HepG2 (cell line): Measurements from ENCODE around the gene CLIC4. TPM values are rescaled to one million over a fixed set of nuclear protein-coding genes. Genes with fewer than 3 reads are reported as not detected.

Experiments used
- RBM39 ChIP-seq: fragments of 200-400 bp; formaldehyde crosslinking; IDR thresholded peaks from one replicate; pipeline ENCODE4 v1.6.1; 2018; ENCODE audit warnings: antibody characterized with exemption, mild to moderate bottlenecking, low read depth, low read length; ENCODE audit not compliant: poor library complexity, severe bottlenecking
- ZFP62 ChIP-seq: sonication (generic); formaldehyde crosslinking; IDR thresholded peaks from 2 replicates; pipeline ENCODE4 v1.4.0; 2020; ENCODE audit warnings: missing genetic modification reagents
- ZNF451 ChIP-seq: sonication (generic); formaldehyde crosslinking; IDR thresholded peaks from 2 replicates; pipeline ENCODE4 v1.5.0; 2020; ENCODE audit warnings: mild to moderate bottlenecking, missing genetic modification reagents
- ZNF569 ChIP-seq: sonication (generic); formaldehyde crosslinking; IDR thresholded peaks from 2 replicates; pipeline ENCODE4 v1.5.0; 2020; ENCODE audit warnings: mild to moderate bottlenecking, missing genetic modification reagents, moderate library complexity, borderline replicate concordance
- ZNF691 ChIP-seq: sonication (generic); formaldehyde crosslinking; IDR thresholded peaks from 2 replicates; pipeline ENCODE4 v1.4.0; 2020; ENCODE audit warnings: missing genetic modification reagents, low read depth, mild to moderate bottlenecking, borderline replicate concordance
- ZNF704 ChIP-seq: sonication (generic); formaldehyde crosslinking; IDR thresholded peaks from 2 replicates; pipeline ENCODE4 v1.8.1; 2023; ENCODE audit warnings: mild to moderate bottlenecking, inconsistent platforms, moderate library complexity, missing genetic modification reagents, borderline replicate concordance
- ZSCAN30 ChIP-seq: sonication (generic); formaldehyde crosslinking; IDR thresholded peaks from 2 replicates; pipeline ENCODE4 v1.5.0; 2020; ENCODE audit warnings: mild to moderate bottlenecking, missing genetic modification reagents
- polyA plus RNA-seq, 8 experiments: library from polyadenylated mRNA; depleted of rRNA in 3 of 8; stranded (reverse) in 7 of 8; unstranded in 1 of 8; fragments of >200 nt; fragmentation: Illumina TruSeq in 4 of 8; extraction: Trizol in 4 of 8; gene quantifications; 2 replicates each; pipeline versions ENCODE4 v1.2.1 to v1.2.3, GENCODE V29; 2011 to 2016; ENCODE audit warnings: low read depth in 4 of 8, missing spikeins in 1 of 8, mixed read lengths in 1 of 8; ENCODE audit not compliant: insufficient read depth in 1 of 8
- total RNA-seq, 5 experiments: library from RNA; depleted of rRNA; stranded (reverse); fragments of >200 nt; fragmentation: Illumina TruSeq; extraction: Trizol; gene quantifications; 2 replicates each; pipeline ENCODE4 v1.2.3, GENCODE V29; 2016; ENCODE audit warnings: low read depth in 1 of 5
- TF ChIP-seq, protein P1 (sequence below): sonication (generic); formaldehyde crosslinking; IDR thresholded peaks from 2 replicates; pipeline ENCODE4 v1.4.0; 2020; ENCODE audit warnings: missing genetic modification reagents
- TF ChIP-seq, protein P2 (sequence below): sonication (generic); formaldehyde crosslinking; IDR thresholded peaks from 2 replicates; pipeline ENCODE4 v1.4.0; 2020; ENCODE audit warnings: mild to moderate bottlenecking, missing genetic modification reagents
- TF ChIP-seq, protein P3 (sequence below): sonication (generic); formaldehyde crosslinking; IDR thresholded peaks from 2 replicates; pipeline ENCODE4 v1.5.0; 2020; ENCODE audit warnings: mild to moderate bottlenecking, missing genetic modification reagents
- TF ChIP-seq, protein P4 (sequence below): IDR thresholded peaks from 2 replicates; pipeline ENCODE4 v1.6.1; 2016; ENCODE audit warnings: missing compliant biosample characterization, missing genetic modification reagents, borderline replicate concordance

The CLIC4 gene
- total and polyA plus RNA-seq, 2 of the 13 experiments (the other 11 are each of a cell fraction or from before 2014, with no cell fraction given), result 23.3 to 77.4 TPM

- TF ChIP-seq, protein P1, sequence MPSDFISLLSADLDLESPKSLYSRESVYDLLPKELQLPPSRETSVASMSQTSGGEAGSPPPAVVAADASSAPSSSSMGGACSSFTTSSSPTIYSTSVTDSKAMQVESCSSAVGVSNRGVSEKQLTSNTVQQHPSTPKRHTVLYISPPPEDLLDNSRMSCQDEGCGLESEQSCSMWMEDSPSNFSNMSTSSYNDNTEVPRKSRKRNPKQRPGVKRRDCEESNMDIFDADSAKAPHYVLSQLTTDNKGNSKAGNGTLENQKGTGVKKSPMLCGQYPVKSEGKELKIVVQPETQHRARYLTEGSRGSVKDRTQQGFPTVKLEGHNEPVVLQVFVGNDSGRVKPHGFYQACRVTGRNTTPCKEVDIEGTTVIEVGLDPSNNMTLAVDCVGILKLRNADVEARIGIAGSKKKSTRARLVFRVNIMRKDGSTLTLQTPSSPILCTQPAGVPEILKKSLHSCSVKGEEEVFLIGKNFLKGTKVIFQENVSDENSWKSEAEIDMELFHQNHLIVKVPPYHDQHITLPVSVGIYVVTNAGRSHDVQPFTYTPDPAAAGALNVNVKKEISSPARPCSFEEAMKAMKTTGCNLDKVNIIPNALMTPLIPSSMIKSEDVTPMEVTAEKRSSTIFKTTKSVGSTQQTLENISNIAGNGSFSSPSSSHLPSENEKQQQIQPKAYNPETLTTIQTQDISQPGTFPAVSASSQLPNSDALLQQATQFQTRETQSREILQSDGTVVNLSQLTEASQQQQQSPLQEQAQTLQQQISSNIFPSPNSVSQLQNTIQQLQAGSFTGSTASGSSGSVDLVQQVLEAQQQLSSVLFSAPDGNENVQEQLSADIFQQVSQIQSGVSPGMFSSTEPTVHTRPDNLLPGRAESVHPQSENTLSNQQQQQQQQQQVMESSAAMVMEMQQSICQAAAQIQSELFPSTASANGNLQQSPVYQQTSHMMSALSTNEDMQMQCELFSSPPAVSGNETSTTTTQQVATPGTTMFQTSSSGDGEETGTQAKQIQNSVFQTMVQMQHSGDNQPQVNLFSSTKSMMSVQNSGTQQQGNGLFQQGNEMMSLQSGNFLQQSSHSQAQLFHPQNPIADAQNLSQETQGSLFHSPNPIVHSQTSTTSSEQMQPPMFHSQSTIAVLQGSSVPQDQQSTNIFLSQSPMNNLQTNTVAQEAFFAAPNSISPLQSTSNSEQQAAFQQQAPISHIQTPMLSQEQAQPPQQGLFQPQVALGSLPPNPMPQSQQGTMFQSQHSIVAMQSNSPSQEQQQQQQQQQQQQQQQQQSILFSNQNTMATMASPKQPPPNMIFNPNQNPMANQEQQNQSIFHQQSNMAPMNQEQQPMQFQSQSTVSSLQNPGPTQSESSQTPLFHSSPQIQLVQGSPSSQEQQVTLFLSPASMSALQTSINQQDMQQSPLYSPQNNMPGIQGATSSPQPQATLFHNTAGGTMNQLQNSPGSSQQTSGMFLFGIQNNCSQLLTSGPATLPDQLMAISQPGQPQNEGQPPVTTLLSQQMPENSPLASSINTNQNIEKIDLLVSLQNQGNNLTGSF (CRISPR knock-in tag), result peak; percentile 65; the same call in 1 of the 2 replicates
- TF ChIP-seq ZFP62 (CRISPR knock-in tag) (no peak), RBM39 (peak; percentile 35), ZSCAN30 (CRISPR knock-in tag) (no peak), ZNF451 (CRISPR knock-in tag) (0 out of 2 replicates have a peak, but pooled peaks have one; percentile 35), ZNF704 (CRISPR knock-in tag) (0 out of 2 replicates have a peak, but pooled peaks have one; percentile 86), ZNF691 (CRISPR knock-in tag) (0 out of 2 replicates have a peak, but pooled peaks have one; percentile 39), ZNF569 (CRISPR knock-in tag) (no peak)
- TF ChIP-seq, protein P2, sequence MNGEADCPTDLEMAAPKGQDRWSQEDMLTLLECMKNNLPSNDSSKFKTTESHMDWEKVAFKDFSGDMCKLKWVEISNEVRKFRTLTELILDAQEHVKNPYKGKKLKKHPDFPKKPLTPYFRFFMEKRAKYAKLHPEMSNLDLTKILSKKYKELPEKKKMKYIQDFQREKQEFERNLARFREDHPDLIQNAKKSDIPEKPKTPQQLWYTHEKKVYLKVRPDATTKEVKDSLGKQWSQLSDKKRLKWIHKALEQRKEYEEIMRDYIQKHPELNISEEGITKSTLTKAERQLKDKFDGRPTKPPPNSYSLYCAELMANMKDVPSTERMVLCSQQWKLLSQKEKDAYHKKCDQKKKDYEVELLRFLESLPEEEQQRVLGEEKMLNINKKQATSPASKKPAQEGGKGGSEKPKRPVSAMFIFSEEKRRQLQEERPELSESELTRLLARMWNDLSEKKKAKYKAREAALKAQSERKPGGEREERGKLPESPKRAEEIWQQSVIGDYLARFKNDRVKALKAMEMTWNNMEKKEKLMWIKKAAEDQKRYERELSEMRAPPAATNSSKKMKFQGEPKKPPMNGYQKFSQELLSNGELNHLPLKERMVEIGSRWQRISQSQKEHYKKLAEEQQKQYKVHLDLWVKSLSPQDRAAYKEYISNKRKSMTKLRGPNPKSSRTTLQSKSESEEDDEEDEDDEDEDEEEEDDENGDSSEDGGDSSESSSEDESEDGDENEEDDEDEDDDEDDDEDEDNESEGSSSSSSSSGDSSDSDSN (CRISPR knock-in tag), result peak; percentile 88
- TF ChIP-seq, protein P3, sequence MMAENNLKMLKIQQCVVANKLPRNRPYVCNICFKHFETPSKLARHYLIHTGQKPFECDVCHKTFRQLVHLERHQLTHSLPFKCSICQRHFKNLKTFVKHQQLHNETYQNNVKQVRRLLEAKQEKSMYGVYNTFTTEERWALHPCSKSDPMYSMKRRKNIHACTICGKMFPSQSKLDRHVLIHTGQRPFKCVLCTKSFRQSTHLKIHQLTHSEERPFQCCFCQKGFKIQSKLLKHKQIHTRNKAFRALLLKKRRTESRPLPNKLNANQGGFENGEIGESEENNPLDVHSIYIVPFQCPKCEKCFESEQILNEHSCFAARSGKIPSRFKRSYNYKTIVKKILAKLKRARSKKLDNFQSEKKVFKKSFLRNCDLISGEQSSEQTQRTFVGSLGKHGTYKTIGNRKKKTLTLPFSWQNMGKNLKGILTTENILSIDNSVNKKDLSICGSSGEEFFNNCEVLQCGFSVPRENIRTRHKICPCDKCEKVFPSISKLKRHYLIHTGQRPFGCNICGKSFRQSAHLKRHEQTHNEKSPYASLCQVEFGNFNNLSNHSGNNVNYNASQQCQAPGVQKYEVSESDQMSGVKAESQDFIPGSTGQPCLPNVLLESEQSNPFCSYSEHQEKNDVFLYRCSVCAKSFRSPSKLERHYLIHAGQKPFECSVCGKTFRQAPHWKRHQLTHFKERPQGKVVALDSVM (CRISPR knock-in tag), result peak; percentile 53; the same call in 1 of the 2 replicates
- TF ChIP-seq, protein P4, sequence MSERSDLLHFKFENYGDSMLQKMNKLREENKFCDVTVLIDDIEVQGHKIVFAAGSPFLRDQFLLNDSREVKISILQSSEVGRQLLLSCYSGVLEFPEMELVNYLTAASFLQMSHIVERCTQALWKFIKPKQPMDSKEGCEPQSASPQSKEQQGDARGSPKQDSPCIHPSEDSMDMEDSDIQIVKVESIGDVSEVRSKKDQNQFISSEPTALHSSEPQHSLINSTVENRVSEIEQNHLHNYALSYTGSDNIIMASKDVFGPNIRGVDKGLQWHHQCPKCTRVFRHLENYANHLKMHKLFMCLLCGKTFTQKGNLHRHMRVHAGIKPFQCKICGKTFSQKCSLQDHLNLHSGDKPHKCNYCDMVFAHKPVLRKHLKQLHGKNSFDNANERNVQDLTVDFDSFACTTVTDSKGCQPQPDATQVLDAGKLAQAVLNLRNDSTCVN (CRISPR knock-in tag), result 0 out of 2 replicates have a peak, but pooled peaks have one; percentile 65
Observed at GRCh38 chr1:24847995-24848881, 103.0 kb downstream of the CLIC4 start (continued).
